Tibial artery (tissue), 4 donors: Measurements from ENCODE around the gene ATG7.
A peak's percentile ranks its signal among the peaks of the same experiment; 100 is the strongest.
"Not testable (repeated sequence)": the region's sequence is repeated elsewhere in the genome, so short reads cannot be mapped to it uniquely, and the experiment has no call there.

Experiments used
- DNase-seq, 2 donors: peaks; one replicate each; pipeline ENCODE4 v3.0.0-alpha.2; 2019
- H3K27ac ChIP-seq, 2 donors: fragments of 200-600 bp; sonication (generic) in 1 of 2; 1 replicate in 1 of 2; 2 replicates in 1 of 2; pipeline ENCODE4 v1.5.1; 2018 to 2019; ENCODE audit warnings: mild to moderate bottlenecking in 1 of 2
- H3K27me3 ChIP-seq, 2 donors: fragments of 200-600 bp; sonication (generic) in 1 of 2; one replicate each; pipeline versions ENCODE4 v1.5.1 to v1.6.0; 2016 to 2019
- H3K36me3 ChIP-seq, 3 donors: fragments of 200-600 bp; sonication (generic) in 2 of 3; one replicate each; pipeline ENCODE4 v1.5.1; 2016 to 2019; ENCODE audit warnings: mild to moderate bottlenecking in 2 of 3
- H3K4me1 ChIP-seq, 4 donors: fragments of 200-600 bp; sonication (generic) in 2 of 4; 1 replicate in 3 of 4; 2 replicates in 1 of 4; pipeline ENCODE4 v1.5.1; 2016 to 2019
- H3K4me3 ChIP-seq, 2 donors: fragments of 200-600 bp; sonication (generic) in 1 of 2; 1 replicate in 1 of 2; 2 replicates in 1 of 2; pipeline ENCODE4 v1.5.1; 2018 to 2019; ENCODE audit warnings: mild to moderate bottlenecking in 2 of 2
- H3K9me3 ChIP-seq, 3 donors: fragments of 200-600 bp; sonication (generic) in 1 of 3; one replicate each; pipeline ENCODE4 v1.5.1; 2016 to 2019
- intact Hi-C: fragments of 100-400 bp; cut with DNase I; formaldehyde crosslinking; loops from one replicate; pipeline ENCODE4 v1.15.0; 2023; ENCODE audit warnings: low total_unique reads
- TF ChIP-seq, protein P1 (sequence below), 2 experiments: fragments of 200-600 bp in 1 of 2; fragments of 450-650 bp in 1 of 2; IDR thresholded peaks; one replicate each; pipeline ENCODE4 v1.5.1; 2017 to 2019; ENCODE audit warnings: antibody characterized with exemption in 2 of 2, mild to moderate bottlenecking in 1 of 2, moderate library complexity in 1 of 2

The ATG7 gene

GRCh38 chr3:11455956-11456355, 183.8 kb downstream of the ATG7 start:
- TF ChIP-seq, protein P1, sequence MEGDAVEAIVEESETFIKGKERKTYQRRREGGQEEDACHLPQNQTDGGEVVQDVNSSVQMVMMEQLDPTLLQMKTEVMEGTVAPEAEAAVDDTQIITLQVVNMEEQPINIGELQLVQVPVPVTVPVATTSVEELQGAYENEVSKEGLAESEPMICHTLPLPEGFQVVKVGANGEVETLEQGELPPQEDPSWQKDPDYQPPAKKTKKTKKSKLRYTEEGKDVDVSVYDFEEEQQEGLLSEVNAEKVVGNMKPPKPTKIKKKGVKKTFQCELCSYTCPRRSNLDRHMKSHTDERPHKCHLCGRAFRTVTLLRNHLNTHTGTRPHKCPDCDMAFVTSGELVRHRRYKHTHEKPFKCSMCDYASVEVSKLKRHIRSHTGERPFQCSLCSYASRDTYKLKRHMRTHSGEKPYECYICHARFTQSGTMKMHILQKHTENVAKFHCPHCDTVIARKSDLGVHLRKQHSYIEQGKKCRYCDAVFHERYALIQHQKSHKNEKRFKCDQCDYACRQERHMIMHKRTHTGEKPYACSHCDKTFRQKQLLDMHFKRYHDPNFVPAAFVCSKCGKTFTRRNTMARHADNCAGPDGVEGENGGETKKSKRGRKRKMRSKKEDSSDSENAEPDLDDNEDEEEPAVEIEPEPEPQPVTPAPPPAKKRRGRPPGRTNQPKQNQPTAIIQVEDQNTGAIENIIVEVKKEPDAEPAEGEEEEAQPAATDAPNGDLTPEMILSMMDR (IDR thresholded peaks at IDR 0.05), result no peak
- Histone ChIP-seq H3K4me1 (peaks cover 0 to 9% (median 7%) of the 10 kb centered on the region in 4 donors), H3K27ac (no peak overlapping the region), H3K36me3 (no peaks in the 10 kb centered on the region), H3K9me3 (no peaks in the 10 kb centered on the region), H3K4me3 (no peak overlapping the region), H3K27me3 (no peaks in the 10 kb centered on the region)
- intact Hi-C loops, result no loop called here
- no peak for DNase-seq

- no peak overlapping the region for H3K4me3 ChIP-seq
- H3K27ac ChIP-seq, result no peak overlapping the region
- TF ChIP-seq, protein P1 (IDR thresholded peaks at IDR 0.05), result no peak
- no peaks in the 10 kb centered on the region for H3K9me3 ChIP-seq
- no peaks in the 10 kb centered on the region for H3K27me3 ChIP-seq
- no peaks in the 10 kb centered on the region for H3K36me3 ChIP-seq
- DNase-seq, result no peak
- intact Hi-C loops, result no loop called here
- H3K4me1 ChIP-seq, result peaks cover 0 to 9% (median 7%) of the 10 kb centered on the region in 4 donors
These were observed 184.9 kb downstream of the ATG7 start for GRCh38 chr3:11457135-11457534.

- H3K27ac ChIP-seq, result no peak overlapping the region
- H3K27me3 ChIP-seq, result no peaks in the 10 kb centered on the region
- H3K4me3 ChIP-seq, result no peak overlapping the region
- H3K9me3 ChIP-seq, result no peaks in the 10 kb centered on the region
- TF ChIP-seq, protein P1 (IDR thresholded peaks at IDR 0.05), result no peak
- peaks cover 0 to 14% (median 2%) of the 10 kb centered on the region in 4 donors for H3K4me1 ChIP-seq
- intact Hi-C loops, result no loop called here
- DNase-seq, result no peak
- H3K36me3 ChIP-seq, result no peaks in the 10 kb centered on the region
These were observed 187.1 kb downstream of the ATG7 start for GRCh38 chr3:11459186-11459824.

- Histone ChIP-seq H3K4me1 (peaks cover 0 to 32% (median 15%) of the 10 kb centered on the region in 4 donors), H3K27ac (no peak overlapping the region), H3K9me3 (no peaks in the 10 kb centered on the region), H3K27me3 (no peaks in the 10 kb centered on the region), H3K36me3 (no peaks in the 10 kb centered on the region), H3K4me3 (no peak overlapping the region)
- intact Hi-C loops, result no loop called here
- TF ChIP-seq, protein P1 (IDR thresholded peaks at IDR 0.05), result no peak
- DNase-seq, result no peak
These were observed 189.0 kb downstream of the ATG7 start for GRCh38 chr3:11461226-11461625.

DNA sequence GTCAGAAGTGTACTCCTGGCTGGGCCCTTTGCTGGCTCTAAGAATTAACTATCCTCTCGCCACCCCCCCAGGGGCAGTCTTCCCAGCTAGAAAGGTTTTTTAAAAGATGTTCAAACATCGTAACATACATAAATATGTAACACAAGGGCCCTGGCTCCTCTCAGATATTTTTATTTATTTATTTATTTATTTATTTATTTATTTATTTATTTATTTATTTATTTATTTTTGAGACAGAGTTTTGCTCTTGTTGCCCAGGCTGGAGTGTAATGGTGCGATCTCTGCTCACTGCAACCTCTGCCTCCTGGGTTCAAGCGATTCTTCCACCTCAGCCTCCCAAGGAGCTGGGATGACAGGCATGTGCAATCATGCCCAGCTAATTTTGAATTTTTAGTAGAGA, 190.5 kb downstream of the ATG7 start:
- intact Hi-C loops, H3K9me3 ChIP-seq, H3K36me3 ChIP-seq: not testable (repeated sequence)

GRCh38 chr3:11463591-11463990, 191.4 kb downstream of the ATG7 start:
- TF ChIP-seq, protein P1 (IDR thresholded peaks at IDR 0.05), result no peak

More for the DNA sequence above, 190.5 kb downstream of the ATG7 start:
- peaks cover 0 to 45% (median 25%) of the 10 kb centered on the region in 4 donors for H3K4me1 ChIP-seq
- DNase-seq, H3K27me3 ChIP-seq, H3K27ac ChIP-seq, H3K4me3 ChIP-seq: not testable (repeated sequence)

More at GRCh38 chr3:11463591-11463990, 191.4 kb downstream of the ATG7 start:
- Histone ChIP-seq H3K36me3 (no peaks in the 10 kb centered on the region), H3K27ac (peak overlapping the region; percentile 77 to 79), H3K9me3 (no peaks in the 10 kb centered on the region), H3K4me3 (no peak overlapping the region), H3K4me1 (peaks cover 0 to 54% (median 27%) of the 10 kb centered on the region in 4 donors), H3K27me3 (no peaks in the 10 kb centered on the region)
- no peak for DNase-seq
- intact Hi-C loops, result no loop called here
